ENCODE data around the gene KHK. TPM values are rescaled to one million over a fixed set of nuclear protein-coding genes. Genes with fewer than 3 reads are reported as not detected.

KHK gene
- total RNA-seq, 1 experiment from 2014 or later, result 1.5 TPM

GRCh38 chr2:27092696-27093429 lies 6.3 kb downstream of the KHK start:
- Histone ChIP-seq H3K4me1 (ENCODE audit: control insufficient read depth, insufficient read depth, low read length) (no peaks in the 10 kb centered on the region), H3K4me3 (ENCODE audit: low read depth in 2 of 2, low read length in 2 of 2) (no peak overlapping the region), H3K36me3 (ENCODE audit: control insufficient read depth, insufficient read depth, low read length) (no peaks in the 10 kb centered on the region), H3K9me3 (ENCODE audit: control insufficient read depth, insufficient read depth, low read depth, low read length) (no peaks in the 10 kb centered on the region), H3K27ac (ENCODE audit: low read length) (no peak overlapping the region), H3K27me3 (ENCODE audit: control insufficient read depth, insufficient read depth, low read length) (no peaks in the 10 kb centered on the region)
- in situ Hi-C loops (cut with HindIII; ENCODE audit: low pct_unique_long_range_greater_than_20kb, low sequenced_read_pairs) (no loop called here), intact Hi-C loops (cut with micrococcal nuclease; ENCODE audit: unreplicated experiment) (no loop called here)
- no peak for TF ChIP-seq REST (IDR thresholded peaks at IDR 0.05; ENCODE audit: insufficient read depth in 1 of 2, low read depth in 2 of 2, low read length in 1 of 2)
- TF ChIP-seq POLR2AphosphoS5 (IDR thresholded peaks at IDR 0.05; ENCODE audit: low read depth, low read length), result no peak
- TF ChIP-seq TCF7L2 (IDR thresholded peaks at IDR 0.05; ENCODE audit: low read depth, low read length), result no peak
- no peak for TF ChIP-seq CTCF (IDR thresholded peaks at IDR 0.05)
- no peak for TF ChIP-seq SIN3A (IDR thresholded peaks at IDR 0.05; ENCODE audit: borderline replicate concordance, insufficient read depth, low read depth, low read length)
- DNase-seq (ENCODE audit: low read depth, low spot score) (no peak), ATAC-seq (no peak)
- ChIA-PET CTCF (no interaction called here), POLR2A (interaction anchor here (0.6 to 0.7 kb wide), 2 partner anchors 102 to 991 kb away, joined by 3 to 4 read pairs; no protein-coding TSS in a partner anchor)
- BruUV-seq (replicated peaks), result no TSS peak

GRCh38 chr2:27093430-27094352 lies 7.1 kb downstream of the KHK start:
- TF ChIP-seq POLR2AphosphoS5 (IDR thresholded peaks at IDR 0.05; ENCODE audit: low read depth, low read length), result no peak
- no peak for TF ChIP-seq CTCF (IDR thresholded peaks at IDR 0.05)
- no peak for TF ChIP-seq SIN3A (IDR thresholded peaks at IDR 0.05; ENCODE audit: borderline replicate concordance, insufficient read depth, low read depth, low read length)
- TF ChIP-seq REST (IDR thresholded peaks at IDR 0.05; ENCODE audit: insufficient read depth in 1 of 2, low read depth in 2 of 2, low read length in 1 of 2), result no peak
- TF ChIP-seq TCF7L2 (IDR thresholded peaks at IDR 0.05; ENCODE audit: low read depth, low read length), result no peak
- ChIA-PET POLR2A (interaction anchor here (0.6 to 0.7 kb wide), 2 partner anchors 102 to 992 kb away, joined by 3 to 4 read pairs; no protein-coding TSS in a partner anchor), CTCF (no interaction called here)
- no peaks in the 10 kb centered on the region for H3K36me3 ChIP-seq (ENCODE audit: control insufficient read depth, insufficient read depth, low read length)
- in situ Hi-C loops (cut with HindIII; ENCODE audit: low pct_unique_long_range_greater_than_20kb, low sequenced_read_pairs), result no loop called here
- no peaks in the 10 kb centered on the region for H3K9me3 ChIP-seq (ENCODE audit: control insufficient read depth, insufficient read depth, low read depth, low read length)
- no peaks in the 10 kb centered on the region for H3K4me1 ChIP-seq (ENCODE audit: control insufficient read depth, insufficient read depth, low read length)
- ATAC-seq (no peak), DNase-seq (ENCODE audit: low read depth, low spot score) (no peak)
- no peak overlapping the region for H3K4me3 ChIP-seq (ENCODE audit: low read depth in 2 of 2, low read length in 2 of 2)
- H3K27ac ChIP-seq (ENCODE audit: low read length), result no peak overlapping the region
- BruUV-seq (replicated peaks), result no TSS peak
- no peaks in the 10 kb centered on the region for H3K27me3 ChIP-seq (ENCODE audit: control insufficient read depth, insufficient read depth, low read length)
- intact Hi-C loops (cut with micrococcal nuclease; ENCODE audit: unreplicated experiment), result no loop called here

Measured in Panc1 (cell line).